ENCODE results near the gene ARID3A. TPM values are rescaled to one million over a fixed set of nuclear protein-coding genes. Genes with fewer than 3 reads are reported as not detected.

Gene ARID3A
- total RNA-seq, 1 experiment from 2014 or later = 239 TPM

- TSS peak; percentile 46 for BruUV-seq (replicated peaks)
- H3K4me1 ChIP-seq = peaks cover 36% of the 10 kb centered on the region
- CTCF ChIA-PET = no interaction called here
Observed at GRCh38 chr19:926589-927350, 935 bp downstream of the ARID3A start.

GRCh38 chr19:927351-927779, 1.5 kb downstream of the ARID3A start:
- Mint-ChIP-seq H3K27me3 (ENCODE audit: insufficient read depth, unreplicated experiment) (no peaks in the 10 kb centered on the region), H3K4me1 (ENCODE audit: low read depth, unreplicated experiment) (no peaks in the 10 kb centered on the region), H3K9me3 (ENCODE audit: unreplicated experiment) (no peaks in the 10 kb centered on the region), H3K36me3 (ENCODE audit: insufficient read depth, unreplicated experiment) (peaks cover 37% of the 10 kb centered on the region), H3K4me3 (ENCODE audit: unreplicated experiment) (peak overlapping the region; percentile 85), H3K27ac (ENCODE audit: unreplicated experiment) (no peak overlapping the region)
- Histone ChIP-seq H3K27me3 (replicated peaks; ENCODE audit: control insufficient read depth, insufficient read depth, low read length) (no peaks in the 10 kb centered on the region), H3K4me1 (peaks cover 35% of the 10 kb centered on the region), H3K4me3 (ENCODE audit: low read depth, low read length) (peak overlapping the region; percentile 98), H3K36me3 (ENCODE audit: control insufficient read depth, insufficient read depth, low read length) (peaks cover 3% of the 10 kb centered on the region), H3K9me3 (no peaks in the 10 kb centered on the region)
- CTCF ChIA-PET = no interaction called here
- no peak for TF ChIP-seq CTCF (IDR thresholded peaks at IDR 0.05; ENCODE audit: insufficient read depth in 1 of 2, low read depth in 1 of 2, low read length in 1 of 2, severe bottlenecking in 1 of 2, unreplicated experiment in 1 of 2)
- peak; percentile 59 to 74 for DNase-seq
- intact Hi-C loops (cut with micrococcal nuclease; ENCODE audit: unreplicated experiment) = no loop called here
- no TSS peak for BruUV-seq (replicated peaks)
- POLR2A ChIA-PET = interaction anchor here (1.0 kb wide), 1 partner anchor 29 kb away, joined by 6 read pairs; no protein-coding TSS in a partner anchor

More at GRCh38 chr19:926589-927350, 935 bp downstream of the ARID3A start:
- Mint-ChIP-seq H3K27ac (ENCODE audit: unreplicated experiment) (no peak overlapping the region), H3K27me3 (ENCODE audit: insufficient read depth, unreplicated experiment) (no peaks in the 10 kb centered on the region), H3K4me3 (ENCODE audit: unreplicated experiment) (peak overlapping the region; percentile 85), H3K9me3 (ENCODE audit: unreplicated experiment) (no peaks in the 10 kb centered on the region), H3K4me1 (ENCODE audit: low read depth, unreplicated experiment) (no peaks in the 10 kb centered on the region), H3K36me3 (ENCODE audit: insufficient read depth, unreplicated experiment) (peaks cover 34% of the 10 kb centered on the region)
- DNase-seq = peak; percentile 80 to 83
- intact Hi-C loops (cut with micrococcal nuclease; ENCODE audit: unreplicated experiment) = no loop called here
- Histone ChIP-seq H3K9me3 (no peaks in the 10 kb centered on the region), H3K36me3 (ENCODE audit: control insufficient read depth, insufficient read depth, low read length) (peaks cover 3% of the 10 kb centered on the region), H3K4me3 (ENCODE audit: low read depth, low read length) (peak overlapping the region; percentile 98), H3K27me3 (replicated peaks; ENCODE audit: control insufficient read depth, insufficient read depth, low read length) (no peaks in the 10 kb centered on the region)
- no peak for TF ChIP-seq CTCF (IDR thresholded peaks at IDR 0.05; ENCODE audit: insufficient read depth in 1 of 2, low read depth in 1 of 2, low read length in 1 of 2, severe bottlenecking in 1 of 2, unreplicated experiment in 1 of 2)
- POLR2A ChIA-PET = interaction anchor here (1.0 kb wide), 1 partner anchor 30 kb away, joined by 6 read pairs; no protein-coding TSS in a partner anchor

DNA sequence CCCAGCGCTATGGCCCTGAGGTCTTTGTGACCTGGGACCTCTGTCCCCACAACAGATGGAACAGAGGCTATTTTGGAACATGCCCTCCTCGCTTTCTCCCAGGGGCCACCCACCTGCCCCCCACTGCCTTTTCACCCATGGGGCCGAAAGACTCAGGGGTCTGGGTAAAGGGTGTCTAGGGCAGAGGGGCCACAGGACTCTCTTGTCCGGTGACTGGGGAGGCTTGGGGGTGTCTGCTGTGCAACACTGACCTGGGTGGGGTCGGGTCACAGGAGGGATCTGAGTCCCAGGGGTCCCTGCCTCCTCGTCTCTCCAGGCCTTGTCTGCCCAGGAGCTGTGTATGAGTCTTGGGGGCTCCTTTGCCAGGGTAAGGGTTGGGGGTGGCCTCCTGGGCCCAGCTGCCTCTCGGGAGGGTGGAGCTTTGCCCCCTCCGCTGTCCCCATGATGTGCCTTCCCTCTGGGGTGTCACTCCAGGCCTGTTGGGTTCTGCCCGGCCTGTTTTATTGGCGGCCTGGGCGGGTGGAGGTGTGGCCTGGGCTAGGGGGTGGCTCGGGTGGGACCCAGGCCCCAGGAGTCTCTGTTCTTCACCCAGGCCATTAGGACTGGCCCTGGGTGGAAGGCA, 2.1 kb downstream of the ARID3A start:
- CTCF ChIA-PET = no interaction called here
- peaks cover 42% of the 10 kb centered on the region for H3K36me3 Mint-ChIP-seq (ENCODE audit: insufficient read depth, unreplicated experiment)

More for the DNA sequence above, 2.1 kb downstream of the ARID3A start:
- Histone ChIP-seq H3K4me1 (peaks cover 41% of the 10 kb centered on the region), H3K9me3 (no peaks in the 10 kb centered on the region), H3K36me3 (ENCODE audit: control insufficient read depth, insufficient read depth, low read length) (peaks cover 3% of the 10 kb centered on the region), H3K4me3 (ENCODE audit: low read depth, low read length) (peak overlapping the region; percentile 98), H3K27me3 (replicated peaks; ENCODE audit: control insufficient read depth, insufficient read depth, low read length) (no peaks in the 10 kb centered on the region)
- TF ChIP-seq CTCF (IDR thresholded peaks at IDR 0.05; ENCODE audit: insufficient read depth in 1 of 2, low read depth in 1 of 2, low read length in 1 of 2, severe bottlenecking in 1 of 2, unreplicated experiment in 1 of 2) = no peak
- Mint-ChIP-seq H3K4me3 (ENCODE audit: unreplicated experiment) (peak overlapping the region; percentile 85), H3K4me1 (ENCODE audit: low read depth, unreplicated experiment) (no peaks in the 10 kb centered on the region), H3K27ac (ENCODE audit: unreplicated experiment) (no peak overlapping the region), H3K9me3 (ENCODE audit: unreplicated experiment) (no peaks in the 10 kb centered on the region), H3K27me3 (ENCODE audit: insufficient read depth, unreplicated experiment) (no peaks in the 10 kb centered on the region)
- BruUV-seq (replicated peaks) = no TSS peak
- DNase-seq = no peak
- intact Hi-C loops (cut with micrococcal nuclease; ENCODE audit: unreplicated experiment) = no loop called here
- POLR2A ChIA-PET = no interaction called here
